Measurements from ENCODE around the gene INPP4B.

Gene INPP4B

DNA sequence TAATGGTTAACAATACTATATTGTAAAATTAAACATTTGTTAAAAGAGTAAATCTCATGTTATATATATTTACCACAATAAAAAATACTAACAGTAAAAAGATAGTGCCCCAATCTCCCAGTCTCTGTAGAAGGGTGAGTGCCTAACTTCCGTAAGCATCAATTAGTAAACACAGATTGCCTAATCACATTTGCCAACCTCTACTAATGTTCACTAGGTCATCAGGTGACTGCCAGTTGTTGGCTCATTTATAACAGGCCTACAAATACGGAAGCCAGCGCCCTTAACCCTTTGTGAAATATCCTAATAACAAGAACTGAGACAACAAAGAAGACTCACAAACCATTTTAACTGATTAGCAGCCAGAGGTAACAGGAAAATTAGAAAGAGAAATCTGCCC lies 345.1 kb downstream of the INPP4B start:
- H3K36me3 ChIP-seq (ENCODE audit: control insufficient read depth, insufficient read depth, low read length), result no peaks in the 10 kb centered on the region
- H3K4me3 ChIP-seq (replicated peaks; ENCODE audit: low read depth, low read length), result no peak overlapping the region
- H3K27me3 ChIP-seq (replicated peaks; ENCODE audit: control insufficient read depth, insufficient read depth, low read length), result no peaks in the 10 kb centered on the region
- DNase-seq (ENCODE audit: extremely low read depth, insufficient read length), result no peak
- TF ChIP-seq, protein P1, sequence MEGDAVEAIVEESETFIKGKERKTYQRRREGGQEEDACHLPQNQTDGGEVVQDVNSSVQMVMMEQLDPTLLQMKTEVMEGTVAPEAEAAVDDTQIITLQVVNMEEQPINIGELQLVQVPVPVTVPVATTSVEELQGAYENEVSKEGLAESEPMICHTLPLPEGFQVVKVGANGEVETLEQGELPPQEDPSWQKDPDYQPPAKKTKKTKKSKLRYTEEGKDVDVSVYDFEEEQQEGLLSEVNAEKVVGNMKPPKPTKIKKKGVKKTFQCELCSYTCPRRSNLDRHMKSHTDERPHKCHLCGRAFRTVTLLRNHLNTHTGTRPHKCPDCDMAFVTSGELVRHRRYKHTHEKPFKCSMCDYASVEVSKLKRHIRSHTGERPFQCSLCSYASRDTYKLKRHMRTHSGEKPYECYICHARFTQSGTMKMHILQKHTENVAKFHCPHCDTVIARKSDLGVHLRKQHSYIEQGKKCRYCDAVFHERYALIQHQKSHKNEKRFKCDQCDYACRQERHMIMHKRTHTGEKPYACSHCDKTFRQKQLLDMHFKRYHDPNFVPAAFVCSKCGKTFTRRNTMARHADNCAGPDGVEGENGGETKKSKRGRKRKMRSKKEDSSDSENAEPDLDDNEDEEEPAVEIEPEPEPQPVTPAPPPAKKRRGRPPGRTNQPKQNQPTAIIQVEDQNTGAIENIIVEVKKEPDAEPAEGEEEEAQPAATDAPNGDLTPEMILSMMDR (IDR thresholded peaks at IDR 0.05; ENCODE audit: insufficient read depth, low read length, poor library complexity, severe bottlenecking), result no peak

DNA sequence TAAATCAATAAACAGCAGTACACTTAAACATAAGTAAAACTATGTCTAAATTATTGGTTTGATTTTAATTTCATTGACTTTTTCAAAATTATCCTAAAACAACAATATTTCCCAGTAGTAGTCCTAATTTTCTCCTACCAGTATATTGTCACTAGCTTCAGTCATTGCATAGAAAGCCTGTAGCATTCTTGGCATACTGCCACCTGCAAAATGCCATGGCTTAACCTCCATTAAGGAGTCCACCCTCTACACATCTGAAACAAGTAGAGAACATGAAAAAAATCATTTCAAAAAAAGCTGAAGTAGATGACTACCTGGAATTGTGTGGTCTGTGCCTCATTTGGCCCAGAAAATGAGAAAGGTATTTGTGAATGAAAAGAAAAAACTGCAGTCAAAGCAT lies 348.5 kb downstream of the INPP4B start:
- Histone ChIP-seq H3K4me3 (replicated peaks; ENCODE audit: low read depth, low read length) (no peak overlapping the region), H3K36me3 (ENCODE audit: control insufficient read depth, insufficient read depth, low read length) (no peaks in the 10 kb centered on the region), H3K27me3 (replicated peaks; ENCODE audit: control insufficient read depth, insufficient read depth, low read length) (no peaks in the 10 kb centered on the region)
- no peak for DNase-seq (ENCODE audit: extremely low read depth, insufficient read length)
- TF ChIP-seq, protein P1 (IDR thresholded peaks at IDR 0.05; ENCODE audit: insufficient read depth, low read length, poor library complexity, severe bottlenecking), result no peak

DNA sequence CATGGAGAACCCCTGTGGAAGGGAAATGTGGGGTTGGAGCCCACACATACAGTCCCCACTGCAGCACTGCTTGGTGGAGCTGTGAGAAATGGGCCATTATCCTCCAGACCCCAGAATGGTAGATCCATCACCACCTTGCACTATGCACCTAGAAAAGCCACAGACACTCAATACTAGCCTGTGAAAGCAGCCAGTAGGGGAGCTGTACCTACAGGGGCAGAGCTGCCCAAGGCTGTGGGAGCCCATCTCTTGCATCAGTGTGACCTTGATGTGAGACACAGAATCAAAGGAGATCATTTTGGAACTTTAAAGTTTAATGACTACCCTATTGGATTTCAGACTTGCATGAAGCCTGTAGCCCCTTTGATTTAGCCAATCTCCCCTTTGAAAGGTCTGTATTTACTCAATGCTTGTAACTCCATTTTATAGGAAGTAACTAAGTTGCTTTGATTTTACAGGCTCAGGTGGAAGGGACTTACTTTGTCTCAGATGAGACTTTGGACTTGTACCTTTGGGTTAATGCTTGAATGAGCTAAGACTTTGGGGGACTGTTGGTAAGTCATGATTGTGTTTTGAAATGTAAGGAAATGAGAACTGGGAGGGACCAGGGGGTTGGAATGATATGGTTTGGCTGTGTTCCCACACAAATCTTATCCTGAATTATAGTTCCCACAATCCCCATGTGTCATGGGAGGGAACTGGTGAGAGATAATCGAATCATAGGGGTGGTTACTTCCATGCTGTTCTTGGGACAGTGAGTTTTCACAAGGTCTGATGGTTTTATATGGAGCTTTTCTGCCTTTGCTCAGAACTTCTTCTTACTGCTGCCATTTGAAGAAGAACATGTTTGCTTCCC lies 352.6 kb downstream of the INPP4B start:
- Histone ChIP-seq H3K4me3 (replicated peaks; ENCODE audit: low read depth, low read length) (no peak overlapping the region), H3K36me3 (ENCODE audit: control insufficient read depth, insufficient read depth, low read length) (no peaks in the 10 kb centered on the region), H3K27me3 (replicated peaks; ENCODE audit: control insufficient read depth, insufficient read depth, low read length) (no peaks in the 10 kb centered on the region)
- no peak for DNase-seq (ENCODE audit: extremely low read depth, insufficient read length)
- TF ChIP-seq, protein P1 (IDR thresholded peaks at IDR 0.05; ENCODE audit: insufficient read depth, low read length, poor library complexity, severe bottlenecking), result no peak

- no peaks in the 10 kb centered on the region for H3K27me3 ChIP-seq (replicated peaks; ENCODE audit: control insufficient read depth, insufficient read depth, low read length)
- no peak for DNase-seq (ENCODE audit: extremely low read depth, insufficient read length)
- H3K36me3 ChIP-seq (ENCODE audit: control insufficient read depth, insufficient read depth, low read length), result no peaks in the 10 kb centered on the region
- no peak overlapping the region for H3K4me3 ChIP-seq (replicated peaks; ENCODE audit: low read depth, low read length)
- TF ChIP-seq, protein P1 (IDR thresholded peaks at IDR 0.05; ENCODE audit: insufficient read depth, low read length, poor library complexity, severe bottlenecking), result no peak
These were observed 360.6 kb downstream of the INPP4B start for GRCh38 chr4:142485452-142485851.

- TF ChIP-seq, protein P1 (IDR thresholded peaks at IDR 0.05; ENCODE audit: insufficient read depth, low read length, poor library complexity, severe bottlenecking), result no peak
- H3K36me3 ChIP-seq (ENCODE audit: control insufficient read depth, insufficient read depth, low read length), result no peaks in the 10 kb centered on the region
- no peaks in the 10 kb centered on the region for H3K27me3 ChIP-seq (replicated peaks; ENCODE audit: control insufficient read depth, insufficient read depth, low read length)
- no peak overlapping the region for H3K4me3 ChIP-seq (replicated peaks; ENCODE audit: low read depth, low read length)
- no peak for DNase-seq (ENCODE audit: extremely low read depth, insufficient read length)
These were observed 365.9 kb downstream of the INPP4B start for GRCh38 chr4:142480244-142480643.
